GM18870 (cell line): Measurements from ENCODE around the gene GNAI3.

Source experiments
- ATAC-seq: cut with Tn5 transposase; IDR thresholded peaks from one replicate; pipeline ENCODE4 v1.9.1; 2021; ENCODE audit warnings: moderate library complexity; ENCODE audit not compliant: unreplicated experiment

GNAI3 gene

GRCh38 chr1:109523706-109524105 is 24.7 kb upstream of the GNAI3 start:
- no peak for ATAC-seq

- ATAC-seq: no peak
Measured at GRCh38 chr1:109527098-109527811, 21.2 kb upstream of the GNAI3 start.

DNA sequence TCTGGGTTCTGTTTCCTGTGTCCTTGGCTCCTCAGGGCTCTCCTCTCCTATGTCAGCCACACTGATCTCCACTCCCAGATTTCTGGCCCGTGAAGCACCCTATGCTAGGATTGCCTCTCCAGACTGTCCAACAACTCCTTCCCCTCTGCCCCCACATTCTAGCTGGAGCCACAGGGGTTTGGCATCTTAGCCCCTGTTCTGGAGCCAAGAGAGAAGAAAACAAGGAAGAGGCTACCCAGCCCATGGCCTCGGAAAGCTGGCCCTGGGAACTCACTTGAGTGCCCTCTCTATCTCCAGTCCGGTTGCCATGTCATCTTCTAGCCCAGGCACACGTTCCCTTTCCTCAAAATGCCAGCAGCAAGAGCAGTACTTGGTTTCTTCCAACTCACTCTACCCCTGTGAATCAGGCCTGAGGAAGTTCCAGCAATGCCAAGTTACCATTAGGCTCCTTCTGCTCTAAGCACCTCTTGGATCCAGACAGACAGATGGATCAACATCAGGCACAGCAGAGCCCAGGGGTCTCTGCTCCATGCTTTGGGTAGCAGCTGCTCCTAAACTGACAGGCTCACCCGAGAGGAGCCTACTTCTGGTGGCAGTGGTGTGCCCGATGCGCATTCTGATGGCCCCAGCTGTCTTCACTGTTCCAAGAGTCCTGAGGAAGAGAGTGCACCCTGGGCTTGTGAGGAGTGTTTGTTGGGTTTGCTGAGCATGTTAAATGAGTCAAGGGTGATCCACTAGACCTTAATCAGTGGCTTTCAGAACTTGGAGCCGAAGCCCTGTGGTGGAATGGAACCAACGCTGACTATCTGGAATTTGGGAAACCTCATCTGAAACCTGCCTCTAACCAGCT is 20.3 kb upstream of the GNAI3 start:
- ATAC-seq: no peak

DNA sequence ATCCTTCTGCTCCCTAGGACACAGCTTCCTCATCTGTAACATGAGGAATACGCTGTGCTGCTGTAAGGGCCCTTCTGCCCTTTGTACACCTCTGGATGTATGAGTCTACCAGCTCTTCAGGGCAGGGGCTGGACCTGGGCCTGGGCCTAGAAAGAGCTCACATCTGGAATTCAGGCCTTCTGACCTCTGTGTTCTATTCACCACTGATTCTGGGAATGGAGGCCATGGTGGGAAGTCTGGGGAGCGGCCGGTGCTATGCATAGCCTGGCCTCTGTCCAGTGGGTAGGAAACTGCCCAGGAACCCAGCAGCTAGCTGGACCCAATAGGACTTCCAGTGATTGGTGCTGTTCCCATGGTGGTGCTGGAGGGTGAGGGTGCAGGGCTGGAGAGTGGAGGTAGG is 19.7 kb upstream of the GNAI3 start:
- no peak for ATAC-seq

- ATAC-seq: no peak
Measured at GRCh38 chr1:109529881-109530456, 18.4 kb upstream of the GNAI3 start.

- no peak for ATAC-seq
Measured at GRCh38 chr1:109530457-109531087, 17.8 kb upstream of the GNAI3 start.

DNA sequence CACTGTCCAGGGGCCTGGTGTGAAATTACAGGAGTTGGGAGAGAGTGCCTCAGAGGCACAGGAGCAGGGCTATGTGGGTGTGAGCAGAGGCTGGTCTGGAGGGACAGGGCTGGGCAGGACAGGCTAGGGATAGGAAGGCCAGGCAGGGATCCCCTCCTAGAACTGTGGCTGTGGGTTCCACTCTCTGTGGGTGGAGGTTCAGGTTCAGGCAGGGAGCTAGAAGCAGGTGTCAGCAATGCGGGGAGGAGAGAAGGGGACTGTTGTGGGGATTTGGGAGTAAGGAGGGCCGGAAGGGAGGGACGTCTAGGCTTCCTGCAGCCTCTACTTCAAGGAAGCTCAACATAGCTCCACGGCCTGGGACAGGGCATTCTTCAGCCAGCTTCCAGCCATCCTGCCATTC is 17.0 kb upstream of the GNAI3 start:
- ATAC-seq: no peak

- no peak for ATAC-seq
Measured at GRCh38 chr1:109531826-109532364, 16.5 kb upstream of the GNAI3 start.

DNA sequence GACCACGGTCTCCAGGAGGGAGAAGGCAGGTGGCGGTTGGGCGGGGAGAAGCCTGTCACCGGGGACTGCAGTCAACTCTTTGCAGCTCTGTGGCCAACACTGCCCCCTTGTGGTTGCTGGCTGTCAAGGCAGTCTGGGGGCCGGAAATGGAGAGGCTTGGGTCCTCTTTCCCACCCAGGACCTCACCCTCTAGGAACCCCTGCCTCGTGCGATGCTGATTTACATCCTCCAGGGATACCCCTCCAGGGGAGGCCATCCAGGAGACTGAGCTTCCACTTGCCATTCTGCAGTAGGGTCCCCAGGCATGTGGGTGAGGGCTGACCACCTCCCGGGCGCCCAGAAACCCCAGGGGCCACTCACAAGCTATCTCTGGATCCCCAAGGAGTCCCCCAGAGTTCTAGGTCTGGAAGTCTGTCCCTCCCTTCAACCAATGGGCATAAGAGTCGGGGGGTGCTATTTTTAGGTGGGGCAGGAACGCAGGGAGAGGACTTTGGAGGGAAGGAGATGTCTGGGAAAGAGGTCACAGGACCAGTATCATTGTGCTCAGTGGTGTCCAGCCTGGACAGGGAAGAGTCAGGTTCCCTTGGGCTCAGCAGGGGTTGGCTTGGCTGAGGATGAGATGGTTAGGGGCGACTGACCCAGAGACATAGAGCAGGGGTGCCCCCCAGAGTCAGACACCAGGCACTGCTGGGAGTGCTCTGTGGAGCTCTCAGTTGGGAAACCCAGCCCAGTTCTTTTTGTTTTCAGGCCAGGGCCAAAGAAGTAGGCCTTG is 15.9 kb upstream of the GNAI3 start:
- ATAC-seq: no peak

- ATAC-seq: no peak
Measured at GRCh38 chr1:109534307-109534858, 14.0 kb upstream of the GNAI3 start.

DNA sequence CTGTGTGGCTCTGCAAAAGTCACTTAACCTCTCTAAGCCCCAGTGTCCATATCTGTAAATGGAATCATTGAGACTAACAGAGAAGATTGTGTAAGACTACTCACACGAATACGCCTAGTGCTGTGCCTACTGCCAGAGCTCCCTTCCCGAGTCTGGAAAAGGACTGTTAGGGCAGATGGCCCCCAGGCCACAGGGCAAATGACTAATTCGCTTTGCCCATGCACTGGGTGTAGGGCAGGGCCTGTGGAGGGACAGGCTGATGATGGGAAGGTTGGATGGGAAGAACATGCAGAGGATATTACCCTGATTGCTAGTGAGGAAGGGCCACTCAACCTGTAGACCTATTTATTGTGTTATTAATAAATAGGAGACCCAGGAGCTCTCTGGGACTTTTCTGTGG is 12.9 kb upstream of the GNAI3 start:
- ATAC-seq: no peak

- no peak for ATAC-seq
Measured at GRCh38 chr1:109535971-109536491, 12.4 kb upstream of the GNAI3 start.

GRCh38 chr1:109537450-109538178 is 10.8 kb upstream of the GNAI3 start:
- ATAC-seq: no peak

- no peak for ATAC-seq
Measured at GRCh38 chr1:109538827-109539555, 9.4 kb upstream of the GNAI3 start.

- ATAC-seq: no peak
Measured at GRCh38 chr1:109539676-109540075, 8.7 kb upstream of the GNAI3 start, which contains the start of gene GPR61. Gene GPR61, plus strand, starts transcription at chr1:109539872. Its CDS starts 3,151 bp downstream, at chr1:109543023.

GRCh38 chr1:109541102-109541501 is 7.3 kb upstream of the GNAI3 start:
- ATAC-seq: no peak

DNA sequence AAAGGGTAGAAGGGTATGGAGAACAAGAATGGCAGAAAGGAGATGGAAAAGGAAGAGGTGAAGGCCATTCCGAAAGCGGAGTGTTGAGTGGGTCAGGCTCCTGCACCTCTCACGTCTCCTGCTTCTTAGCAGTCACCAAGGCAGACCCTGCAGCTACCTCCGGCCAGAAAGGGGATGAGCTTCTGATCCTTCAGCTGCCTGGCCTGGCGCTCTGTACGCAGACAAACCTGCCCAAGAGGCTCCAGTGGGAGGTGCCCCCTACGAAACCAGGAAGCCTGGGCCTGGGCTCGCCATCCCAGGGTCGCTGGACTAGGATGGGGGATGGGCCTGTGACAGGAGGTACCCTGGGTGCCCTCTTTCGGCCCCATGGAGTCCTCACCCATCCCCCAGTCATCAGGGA is 5.8 kb upstream of the GNAI3 start:
- no peak for ATAC-seq

- ATAC-seq: no peak
Measured at GRCh38 chr1:109543283-109543987, 5.0 kb upstream of the GNAI3 start.
